ENCODE results near the gene PSMB10.
A peak's percentile ranks its signal among the peaks of the same experiment; 100 is the strongest.
"Not testable (repeated sequence)": the region's sequence is repeated elsewhere in the genome, so short reads cannot be mapped to it uniquely, and the experiment has no call there.

PSMB10 gene

GRCh38 chr16:67941469-67942199, 5.0 kb upstream of the PSMB10 start:
- no peak for DNase-seq

GRCh38 chr16:67940446-67941089, 3.9 kb upstream of the PSMB10 start:
- no peak for DNase-seq

DNA sequence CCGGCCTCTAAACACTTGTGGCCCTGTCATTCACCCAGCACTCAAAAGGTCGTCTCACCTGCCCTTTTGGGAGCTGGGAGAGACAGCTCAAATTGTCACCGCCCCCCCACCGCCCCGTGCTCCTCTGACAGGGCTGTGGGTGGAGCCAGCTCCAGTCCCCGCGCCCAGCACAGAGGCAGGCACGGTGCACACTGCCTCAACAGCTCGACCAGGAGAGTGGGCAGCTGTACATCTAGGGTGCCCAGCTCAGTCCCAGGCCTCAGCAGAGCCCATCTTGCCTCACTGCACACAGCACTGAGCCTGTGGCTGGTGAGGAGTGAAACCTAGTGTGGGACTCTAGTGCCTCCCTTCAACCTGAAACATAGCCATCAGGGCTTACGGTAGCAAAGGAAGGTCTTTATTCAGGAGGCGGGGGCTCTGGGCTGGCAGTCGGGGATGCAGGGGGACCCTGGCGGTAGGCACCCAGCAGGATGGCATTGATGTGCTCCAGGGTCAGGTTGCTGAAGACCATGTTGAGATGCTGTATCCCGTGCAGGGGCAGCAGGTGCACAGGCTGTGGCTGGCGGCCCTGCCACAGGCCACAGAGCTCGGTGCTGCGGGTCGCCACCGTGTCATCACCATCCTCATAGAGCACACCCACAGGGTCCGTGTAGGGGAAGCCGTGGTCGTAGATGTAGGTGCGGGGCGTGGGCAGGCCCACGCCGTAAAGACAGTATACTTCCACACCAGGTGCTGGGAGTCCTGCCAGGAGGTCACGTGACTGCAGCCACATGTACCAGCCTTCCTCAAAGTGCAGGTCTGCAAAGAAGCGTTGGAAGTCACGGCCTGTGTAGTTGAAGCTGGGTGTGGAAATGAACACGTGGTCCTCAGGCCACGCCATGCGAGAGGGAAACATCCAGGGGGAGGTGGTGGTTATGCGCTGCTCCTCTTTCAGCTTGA, 3.1 kb upstream of the PSMB10 start:
- no peak for DNase-seq

- DNase-seq: not testable (repeated sequence)
These were observed 1.1 kb upstream of the PSMB10 start for GRCh38 chr16:67937713-67938112.

DNA sequence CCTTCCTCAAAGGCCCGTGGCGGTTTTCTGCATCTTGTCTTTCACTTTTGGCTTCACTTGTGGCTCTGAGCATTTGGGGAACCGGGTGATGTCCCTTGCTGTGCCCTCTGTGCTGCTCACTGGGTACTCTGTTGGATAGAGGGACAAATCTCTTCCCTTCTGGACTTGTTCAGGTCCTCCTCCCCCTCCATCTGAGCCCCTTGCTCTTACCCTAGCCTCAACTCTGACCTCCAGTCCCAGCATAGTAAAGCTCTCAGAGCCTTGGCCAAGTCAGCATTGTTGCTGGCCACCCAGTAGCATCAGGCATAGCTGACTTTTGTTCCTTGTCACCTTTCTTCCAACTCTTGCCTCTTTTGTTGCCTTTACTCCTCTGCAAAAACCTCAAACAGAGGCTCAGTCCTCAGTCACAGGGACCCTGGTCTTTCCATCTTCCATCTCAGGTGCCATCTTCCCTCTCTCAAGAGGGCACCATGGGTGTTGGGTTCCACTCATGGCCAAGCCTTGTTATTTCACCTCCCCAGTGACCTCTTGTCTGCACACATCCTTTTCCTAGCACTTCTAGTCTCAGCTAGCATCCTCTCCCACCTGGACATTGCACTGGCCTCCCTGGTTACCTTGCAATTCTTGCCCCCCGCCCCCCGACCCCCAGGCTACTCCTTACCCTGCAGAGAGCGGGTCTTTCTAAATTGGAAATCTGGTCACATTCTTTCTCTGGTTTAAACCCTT, 393 bp upstream of the PSMB10 start:
- peak; percentile 16 for DNase-seq

- DNase-seq: peak; percentile 96
These were observed 1.1 kb downstream of the PSMB10 start for GRCh38 chr16:67935402-67936123.

DNA sequence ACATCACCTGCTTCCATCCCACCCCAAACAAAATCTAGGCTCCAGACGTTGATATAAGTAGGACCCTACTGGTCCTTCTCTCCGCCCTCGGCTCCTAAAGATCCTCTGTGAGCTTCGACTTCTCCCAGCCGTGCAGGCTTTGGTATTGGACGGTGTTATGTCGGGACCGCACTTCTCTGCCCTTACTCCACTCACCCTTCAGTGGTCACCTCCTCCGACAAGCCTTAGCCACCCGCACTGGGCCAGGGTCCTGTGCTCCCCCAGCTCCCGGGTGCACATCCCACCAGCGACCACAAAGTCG, 1.6 kb downstream of the PSMB10 start:
- no peak for DNase-seq

- DNase-seq: no peak
These were observed 2.1 kb downstream of the PSMB10 start for GRCh38 chr16:67934306-67935100.

DNA sequence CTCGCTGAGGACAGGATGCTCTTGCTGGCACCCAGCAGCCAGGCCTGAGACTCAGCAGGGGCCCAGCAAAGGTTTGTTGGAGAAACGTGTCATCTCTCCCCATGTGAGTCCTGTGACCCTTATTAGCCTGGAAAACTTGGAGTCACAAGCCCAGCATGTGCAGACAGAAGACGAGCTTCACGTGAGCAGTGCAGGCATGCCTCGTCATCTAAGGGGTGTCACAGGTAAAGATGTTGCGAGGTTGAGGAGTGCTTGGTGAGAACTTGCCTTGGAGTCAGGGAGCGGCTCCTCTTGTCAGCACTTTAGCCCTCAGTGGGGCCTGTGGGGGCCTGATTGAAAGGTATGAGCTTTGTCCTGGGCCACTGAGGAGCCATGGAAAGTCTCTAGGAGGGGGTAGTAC, 2.8 kb downstream of the PSMB10 start:
- no peak for DNase-seq

DNA sequence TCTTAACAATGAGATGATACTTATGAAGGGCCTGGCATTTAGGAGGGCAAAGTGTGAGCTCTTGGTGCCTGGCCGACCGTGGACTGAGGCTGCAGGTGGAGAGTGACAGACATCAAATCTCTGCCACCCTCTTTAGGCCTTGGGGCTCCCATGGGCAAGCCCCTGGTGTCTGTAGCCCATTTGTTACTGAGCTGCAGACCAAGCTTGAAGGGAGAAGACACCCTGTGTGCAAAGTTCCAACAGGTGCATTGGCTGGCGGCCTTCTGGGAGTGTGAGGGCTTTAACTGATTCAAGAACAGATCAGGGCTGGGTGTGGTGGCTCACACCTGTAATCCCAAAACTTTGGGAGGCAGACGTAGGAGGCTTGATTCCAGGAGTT, 4.2 kb downstream of the PSMB10 start:
- DNase-seq: no peak

- DNase-seq: no peak
These were observed 4.8 kb downstream of the PSMB10 start, which contains the start of gene CTRL for GRCh38 chr16:67931712-67932461. TSS of gene CTRL (minus strand) at chr16:67931862. CDS start at chr16:67931852, 10 bp downstream.

GRCh38 chr16:67930678-67931211, 5.9 kb downstream of the PSMB10 start:
- DNase-seq: no peak

DNA sequence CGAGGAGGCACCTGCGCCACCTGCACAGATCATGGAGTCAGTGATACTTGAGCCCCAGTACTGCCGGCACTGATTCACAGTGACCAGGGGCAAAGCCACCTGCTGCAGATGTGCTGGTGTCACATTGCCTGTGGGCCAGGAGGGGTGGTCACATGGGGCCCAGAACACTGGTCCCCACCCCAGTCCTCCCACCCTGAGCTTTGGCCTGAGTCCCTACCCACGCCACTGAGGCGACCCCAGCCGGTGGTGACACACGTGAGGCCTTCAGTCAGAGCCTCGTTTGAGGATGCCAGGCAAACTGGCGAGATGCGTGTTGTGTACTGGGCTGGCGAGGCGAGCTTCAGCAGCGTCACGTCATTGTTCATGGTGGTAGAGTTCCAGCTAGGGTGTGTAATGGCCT, 6.5 kb downstream of the PSMB10 start:
- DNase-seq: no peak

- DNase-seq: peak; percentile 72
These were observed 7.9 kb downstream of the PSMB10 start for GRCh38 chr16:67928561-67929364.

GRCh38 chr16:67928147-67928546, 8.5 kb downstream of the PSMB10 start:
- no peak for DNase-seq

GRCh38 chr16:67927131-67927941, 9.3 kb downstream of the PSMB10 start:
- no peak for DNase-seq

DNA sequence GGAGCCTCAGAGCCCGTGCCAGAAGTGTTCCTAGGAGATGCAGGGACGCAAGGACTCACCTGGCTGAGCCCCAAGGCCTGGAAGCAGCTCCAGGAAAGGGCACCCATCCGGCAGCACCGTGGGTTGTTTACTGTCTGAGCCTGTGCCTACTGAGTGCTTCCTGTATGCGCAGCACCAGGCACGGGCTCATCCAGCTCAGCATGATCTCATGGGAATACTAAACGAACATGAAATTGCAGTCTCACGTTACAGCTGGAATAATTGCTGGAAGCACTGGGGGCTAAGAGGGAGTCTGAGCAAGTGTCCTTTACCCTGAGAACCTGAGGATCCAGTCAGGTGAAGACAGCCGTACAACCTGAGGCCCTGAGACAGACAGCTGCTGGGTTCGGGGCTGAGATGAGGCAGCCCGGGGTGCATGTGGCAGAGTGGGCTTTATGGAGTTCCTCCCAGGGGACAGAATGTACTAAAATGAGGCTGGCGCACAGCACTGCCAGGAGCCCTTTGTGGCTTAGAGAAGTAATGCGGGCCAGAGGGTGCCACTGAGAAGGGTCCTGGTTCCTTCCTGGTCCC, 10.4 kb downstream of the PSMB10 start:
- peak; percentile 89 for DNase-seq
